Ishikawa (cell line): ENCODE measurements around the gene KLK10.

Experiments
- CREB1 ChIP-seq: IDR thresholded peaks from 2 replicates; pipeline ENCODE4 v1.6.1; 2012; ENCODE audit warnings: low read depth
- EP300 ChIP-seq: IDR thresholded peaks from 2 replicates; pipeline ENCODE4 v1.6.1; 2012; ENCODE audit warnings: borderline replicate concordance
- RAD21 ChIP-seq: IDR thresholded peaks from 2 replicates; pipeline ENCODE4 v1.6.1; 2012; ENCODE audit warnings: low read depth
- TAF1 ChIP-seq: IDR thresholded peaks from 2 replicates; pipeline ENCODE4 v1.6.1; 2012; ENCODE audit warnings: low read depth, mild to moderate bottlenecking
- TEAD4 ChIP-seq: IDR thresholded peaks from 2 replicates; pipeline ENCODE4 v1.6.1; 2012
- YY1 ChIP-seq: IDR thresholded peaks from 2 replicates; pipeline ENCODE4 v1.6.1; 2012; ENCODE audit warnings: low read depth
- TF ChIP-seq, protein P1 (sequence below): IDR thresholded peaks from 2 replicates; pipeline ENCODE4 v1.6.1; 2012

DNA sequence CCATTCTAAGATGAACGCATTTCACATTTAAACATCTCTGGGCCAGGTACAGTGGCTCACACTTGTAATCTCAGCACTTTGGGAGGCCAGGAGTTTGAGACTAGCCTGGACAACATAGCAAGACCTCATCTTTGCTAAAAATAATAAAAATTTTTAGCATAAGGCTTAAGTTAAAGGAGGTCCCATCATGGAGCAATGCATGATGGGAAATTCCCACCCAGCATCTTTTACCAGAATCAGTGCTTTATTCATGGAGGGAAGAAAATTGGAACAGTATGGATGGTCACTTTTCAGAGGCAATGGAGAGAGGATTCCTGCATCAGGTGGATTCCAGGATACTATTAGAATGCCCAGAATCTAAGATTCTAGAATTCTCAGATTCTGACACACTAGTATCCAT, 14.3 kb downstream of the KLK10 start:
- TF ChIP-seq CREB1 (no peak), TEAD4 (no peak), TAF1 (no peak), YY1 (no peak), EP300 (no peak), RAD21 (no peak)
- TF ChIP-seq, protein P1, sequence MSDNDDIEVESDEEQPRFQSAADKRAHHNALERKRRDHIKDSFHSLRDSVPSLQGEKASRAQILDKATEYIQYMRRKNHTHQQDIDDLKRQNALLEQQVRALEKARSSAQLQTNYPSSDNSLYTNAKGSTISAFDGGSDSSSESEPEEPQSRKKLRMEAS: no peak
